Measurements from ENCODE around the gene KLHL29. TPM values are rescaled to one million over a fixed set of nuclear protein-coding genes. Genes with fewer than 3 reads are reported as not detected.

The KLHL29 gene
- total RNA-seq, 1 donor from 2014 or later = 3.8 TPM

DNA sequence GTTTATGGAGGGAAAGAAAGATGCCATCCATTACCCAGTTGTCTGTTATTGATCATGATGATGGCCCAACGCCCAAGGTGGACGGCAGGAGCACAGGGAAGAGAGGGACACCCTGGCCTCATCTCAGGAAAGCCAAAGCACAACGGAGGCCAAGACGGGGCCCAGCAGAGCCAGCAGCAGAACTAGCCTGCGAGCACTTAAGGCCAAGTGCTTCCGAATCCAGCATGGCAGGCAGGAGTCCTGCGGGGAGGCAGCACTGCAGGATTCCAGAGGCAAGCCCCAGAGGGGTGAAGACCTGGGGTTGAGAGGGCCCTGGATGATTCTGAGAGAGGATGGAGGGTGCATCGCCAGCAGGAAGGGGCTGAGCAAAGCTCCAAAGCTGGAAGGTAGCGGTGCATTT lies 28.3 kb upstream of the KLHL29 start:
- Mint-ChIP-seq H3K9me3 (no peaks in the 10 kb centered on the region), H3K4me3 (no peak overlapping the region), H3K4me1 (no peaks in the 10 kb centered on the region), H3K36me3 (ENCODE audit: low read depth) (no peaks in the 10 kb centered on the region), H3K27me3 (peaks cover 30% of the 10 kb centered on the region), H3K27ac (no peak overlapping the region)
- DNase-seq = no peak
- intact Hi-C loops (cut with micrococcal nuclease) = no loop called here

DNA sequence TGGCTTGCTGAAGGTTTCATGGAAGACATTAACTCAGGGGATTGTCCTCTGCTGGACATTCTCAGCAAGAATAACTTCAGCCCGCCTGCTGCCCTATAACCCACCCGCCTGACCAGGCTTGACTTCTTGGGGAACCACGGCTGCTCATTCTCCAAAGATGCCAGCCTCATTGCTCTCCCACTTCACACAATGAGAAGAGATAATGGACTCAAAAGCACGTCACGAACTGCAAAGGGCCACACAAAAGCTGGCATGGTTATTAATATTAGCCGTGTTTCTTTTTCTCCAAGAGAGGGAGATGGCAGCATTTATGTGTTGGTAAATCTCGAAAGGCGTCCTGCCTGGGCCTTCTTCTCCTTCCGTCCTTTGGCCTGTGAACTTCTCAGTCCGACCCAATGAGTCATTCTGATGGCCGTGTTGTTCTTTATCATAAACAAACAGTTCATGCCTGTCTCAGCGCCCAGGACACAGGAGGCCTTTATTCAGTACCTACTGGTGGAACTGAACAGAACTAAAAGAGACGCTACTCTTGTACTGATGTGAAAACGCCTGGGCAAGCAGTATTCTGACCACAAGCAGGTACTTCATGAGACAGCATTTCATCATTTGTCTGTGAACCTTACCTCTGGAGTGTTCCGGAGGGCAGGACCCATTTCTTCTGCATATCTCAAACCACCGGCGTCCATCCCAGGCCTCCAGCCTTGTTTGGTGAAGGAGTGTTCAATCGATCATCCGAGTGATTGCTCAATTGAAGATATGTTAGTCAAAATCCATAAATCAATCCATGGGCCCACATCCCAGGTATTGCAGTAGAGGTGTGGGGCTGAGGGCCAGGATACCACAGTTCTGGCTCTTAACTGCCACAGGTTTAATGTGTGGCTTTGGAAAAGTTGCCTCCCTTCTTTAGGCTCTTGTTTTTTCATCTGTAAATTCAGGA lies 25.1 kb upstream of the KLHL29 start:
- no peak for DNase-seq

DNA sequence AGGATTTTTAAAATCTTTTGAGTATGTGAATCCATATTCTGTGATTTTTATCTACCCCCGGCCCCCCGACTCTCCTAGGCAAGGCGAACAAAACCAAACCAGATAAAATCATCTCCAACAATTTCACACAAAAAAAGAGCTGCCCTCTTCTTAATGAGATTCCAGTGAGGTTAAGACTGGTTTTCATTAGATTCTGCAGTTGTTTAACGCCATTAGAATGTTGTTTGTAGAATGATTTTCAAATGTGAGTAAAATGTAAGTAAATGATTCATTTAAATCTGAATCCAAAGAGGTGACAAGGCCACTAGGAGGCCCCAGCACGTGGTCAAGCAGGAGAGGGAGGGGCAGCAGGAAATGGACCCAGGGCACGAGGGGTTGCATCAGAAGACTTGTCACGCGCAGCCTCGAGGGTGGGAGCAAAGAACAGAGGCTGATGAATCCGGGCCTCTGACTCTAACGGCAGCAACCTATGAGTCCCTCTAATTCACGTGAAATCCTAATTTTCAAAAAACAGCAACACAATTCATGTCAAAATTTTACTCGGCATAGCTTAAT lies 24.3 kb upstream of the KLHL29 start:
- no peak for DNase-seq
- intact Hi-C loops (cut with micrococcal nuclease) = no loop called here
- Mint-ChIP-seq H3K36me3 (ENCODE audit: low read depth) (no peaks in the 10 kb centered on the region), H3K4me1 (no peaks in the 10 kb centered on the region), H3K27ac (no peak overlapping the region), H3K4me3 (no peak overlapping the region), H3K27me3 (peaks cover 36% of the 10 kb centered on the region), H3K9me3 (no peaks in the 10 kb centered on the region)

More for the DNA sequence above, 25.1 kb upstream of the KLHL29 start:
- Mint-ChIP-seq H3K36me3 (ENCODE audit: low read depth) (no peaks in the 10 kb centered on the region), H3K27me3 (peaks cover 33% of the 10 kb centered on the region), H3K4me1 (no peaks in the 10 kb centered on the region), H3K27ac (no peak overlapping the region), H3K9me3 (no peaks in the 10 kb centered on the region), H3K4me3 (no peak overlapping the region)
- intact Hi-C loops (cut with micrococcal nuclease) = no loop called here

DNA sequence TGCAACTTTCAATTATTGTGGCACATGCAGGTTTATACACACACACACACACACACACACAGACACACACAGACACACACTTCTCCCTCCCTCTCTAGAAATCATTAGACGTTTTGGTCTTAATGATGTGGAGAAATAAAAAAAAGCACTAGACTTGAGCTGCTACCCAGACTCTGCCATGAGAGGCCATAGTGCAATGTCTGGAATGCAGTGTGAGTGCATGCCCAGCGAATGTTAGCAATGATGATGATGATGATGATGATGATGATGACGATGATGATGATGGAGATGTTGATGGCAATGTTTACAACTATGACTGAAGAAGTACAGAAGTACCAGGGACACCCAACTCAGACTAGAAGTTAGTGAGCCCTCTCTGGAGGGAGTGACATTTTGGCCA lies 23.8 kb upstream of the KLHL29 start:
- H3K27ac Mint-ChIP-seq = no peak overlapping the region
- no peaks in the 10 kb centered on the region for H3K4me1 Mint-ChIP-seq
- no peak for DNase-seq
- H3K9me3 Mint-ChIP-seq = no peaks in the 10 kb centered on the region
- intact Hi-C loops (cut with micrococcal nuclease) = no loop called here
- no peak overlapping the region for H3K4me3 Mint-ChIP-seq
- peaks cover 39% of the 10 kb centered on the region for H3K27me3 Mint-ChIP-seq
- H3K36me3 Mint-ChIP-seq (ENCODE audit: low read depth) = no peaks in the 10 kb centered on the region

DNA sequence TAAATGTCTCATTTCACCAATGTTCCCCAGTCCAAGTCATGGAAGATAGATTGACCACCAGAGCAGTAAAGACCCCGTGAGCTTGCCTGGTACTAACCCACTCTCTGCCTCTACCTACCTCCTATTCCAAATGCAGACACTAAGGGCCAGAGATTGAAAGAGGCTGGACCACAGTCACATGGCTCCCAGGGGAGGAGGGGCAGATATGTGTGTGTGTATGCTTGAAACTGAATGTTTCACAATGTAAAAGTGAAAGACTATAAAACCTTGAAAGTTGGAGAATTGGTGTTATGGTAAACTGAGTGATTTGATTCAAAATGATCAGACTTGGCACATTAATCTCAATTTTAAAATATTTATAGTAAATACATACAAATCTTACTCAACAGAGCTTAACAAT lies 21.7 kb upstream of the KLHL29 start:
- no peaks in the 10 kb centered on the region for H3K36me3 Mint-ChIP-seq (ENCODE audit: low read depth)
- DNase-seq = no peak
- no peak overlapping the region for H3K4me3 Mint-ChIP-seq
- H3K9me3 Mint-ChIP-seq = no peaks in the 10 kb centered on the region
- intact Hi-C loops (cut with micrococcal nuclease) = no loop called here
- H3K27ac Mint-ChIP-seq = no peak overlapping the region
- no peaks in the 10 kb centered on the region for H3K4me1 Mint-ChIP-seq
- peaks cover 48% of the 10 kb centered on the region for H3K27me3 Mint-ChIP-seq

DNA sequence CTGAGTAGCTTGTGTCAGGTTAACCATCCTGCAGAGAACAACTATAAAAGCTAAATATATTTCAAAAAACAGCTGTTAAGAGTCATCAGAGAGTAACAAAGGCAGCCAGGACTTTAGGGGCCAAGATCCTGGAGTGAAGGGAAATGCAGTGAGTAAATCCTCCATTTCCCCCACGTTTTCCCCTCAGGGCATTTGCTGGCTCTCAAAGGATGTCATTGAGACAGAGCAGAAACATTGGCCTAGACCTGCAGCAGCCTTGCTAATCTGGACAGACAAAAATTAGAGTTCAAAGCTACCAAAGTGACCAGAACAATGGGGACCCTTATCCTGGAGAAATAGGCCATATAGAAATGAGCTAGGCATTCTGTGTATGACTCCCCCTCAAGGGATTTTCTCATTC lies 21.1 kb upstream of the KLHL29 start:
- Mint-ChIP-seq H3K9me3 (no peaks in the 10 kb centered on the region), H3K4me1 (no peaks in the 10 kb centered on the region), H3K27me3 (peaks cover 45% of the 10 kb centered on the region), H3K4me3 (no peak overlapping the region), H3K27ac (no peak overlapping the region), H3K36me3 (ENCODE audit: low read depth) (no peaks in the 10 kb centered on the region)
- intact Hi-C loops (cut with micrococcal nuclease) = no loop called here
- no peak for DNase-seq

DNA sequence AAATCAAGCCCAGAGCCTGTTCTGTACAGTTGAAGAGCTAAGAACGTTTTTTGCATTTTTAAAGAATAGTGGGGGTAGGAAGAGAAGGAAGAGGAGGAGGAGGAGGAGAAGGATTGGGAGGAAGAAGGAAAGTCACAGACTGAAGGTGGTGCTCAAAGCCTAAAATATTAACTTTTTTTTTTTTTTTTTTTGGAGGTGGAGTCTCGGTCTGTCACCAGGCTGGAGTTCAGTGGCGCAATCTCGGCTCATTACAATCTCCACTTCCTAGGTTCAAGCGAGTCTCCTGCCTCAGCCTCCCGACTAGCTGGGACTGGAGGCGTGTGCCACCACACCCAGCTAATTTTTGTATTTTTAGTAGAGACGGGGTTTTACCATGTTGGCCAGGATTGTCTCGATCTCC lies 18.3 kb upstream of the KLHL29 start:
- no peaks in the 10 kb centered on the region for H3K36me3 Mint-ChIP-seq (ENCODE audit: low read depth)

DNA sequence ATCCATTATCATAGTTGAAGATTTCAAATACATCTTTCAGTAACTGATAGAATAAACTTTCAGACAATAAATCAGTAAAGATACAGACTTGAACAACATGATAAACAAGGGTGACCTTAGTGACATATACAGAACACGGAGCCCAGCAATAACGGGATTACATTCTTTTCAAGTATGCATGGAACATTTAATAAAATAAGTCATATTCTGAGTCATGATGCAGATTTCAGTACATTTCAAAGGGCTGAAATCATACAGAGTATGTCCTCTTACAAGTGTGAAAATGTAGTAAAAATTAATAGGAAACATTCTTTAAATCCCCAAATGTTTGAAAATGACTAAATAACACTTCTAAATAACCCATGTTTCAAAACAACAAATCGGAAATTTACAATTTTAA lies 17.2 kb upstream of the KLHL29 start:
- H3K27ac Mint-ChIP-seq = no peak overlapping the region
- no peaks in the 10 kb centered on the region for H3K9me3 Mint-ChIP-seq

More for the DNA sequence above, 18.3 kb upstream of the KLHL29 start:
- no peak overlapping the region for H3K27ac Mint-ChIP-seq
- no peaks in the 10 kb centered on the region for H3K9me3 Mint-ChIP-seq
- no peaks in the 10 kb centered on the region for H3K4me1 Mint-ChIP-seq
- no peak overlapping the region for H3K4me3 Mint-ChIP-seq
- intact Hi-C loops (cut with micrococcal nuclease) = loop anchor here (5.0 kb wide), 1 partner anchor 201 kb away; no protein-coding TSS in a partner anchor
- no peak for DNase-seq
- H3K27me3 Mint-ChIP-seq = peaks cover 48% of the 10 kb centered on the region

DNA sequence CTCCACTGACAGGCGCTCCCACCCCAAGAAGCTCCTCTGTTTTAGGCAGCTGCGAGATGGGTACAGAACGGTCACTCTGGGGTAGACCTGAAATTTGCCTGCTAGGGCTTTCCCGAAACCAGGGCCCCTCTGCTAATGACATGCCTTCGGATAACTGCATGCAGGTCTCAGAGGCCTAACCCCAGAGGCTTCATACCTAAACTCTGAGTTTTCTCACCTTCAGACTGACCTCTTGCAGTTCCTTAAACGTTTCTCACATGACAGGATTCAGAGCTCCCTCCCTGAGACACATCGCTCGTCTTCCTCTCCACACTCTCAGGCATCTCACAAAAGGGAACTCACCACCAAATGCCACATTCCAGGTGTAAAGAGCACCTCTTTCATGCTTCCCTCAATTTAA lies 11.3 kb upstream of the KLHL29 start:
- peaks cover 50% of the 10 kb centered on the region for H3K27me3 Mint-ChIP-seq
- no peak for DNase-seq
- H3K9me3 Mint-ChIP-seq = no peaks in the 10 kb centered on the region
- H3K36me3 Mint-ChIP-seq (ENCODE audit: low read depth) = no peaks in the 10 kb centered on the region
- intact Hi-C loops (cut with micrococcal nuclease) = no loop called here
- H3K4me1 Mint-ChIP-seq = peaks cover 3% of the 10 kb centered on the region
- no peak overlapping the region for H3K27ac Mint-ChIP-seq
- no peak overlapping the region for H3K4me3 Mint-ChIP-seq

More for the DNA sequence above, 17.2 kb upstream of the KLHL29 start:
- intact Hi-C loops (cut with micrococcal nuclease) = loop anchor here (5.0 kb wide), 1 partner anchor 200 kb away; no protein-coding TSS in a partner anchor
- no peak for DNase-seq
- Mint-ChIP-seq H3K27me3 (peaks cover 41% of the 10 kb centered on the region), H3K36me3 (ENCODE audit: low read depth) (no peaks in the 10 kb centered on the region), H3K4me3 (no peak overlapping the region), H3K4me1 (no peaks in the 10 kb centered on the region)

DNA sequence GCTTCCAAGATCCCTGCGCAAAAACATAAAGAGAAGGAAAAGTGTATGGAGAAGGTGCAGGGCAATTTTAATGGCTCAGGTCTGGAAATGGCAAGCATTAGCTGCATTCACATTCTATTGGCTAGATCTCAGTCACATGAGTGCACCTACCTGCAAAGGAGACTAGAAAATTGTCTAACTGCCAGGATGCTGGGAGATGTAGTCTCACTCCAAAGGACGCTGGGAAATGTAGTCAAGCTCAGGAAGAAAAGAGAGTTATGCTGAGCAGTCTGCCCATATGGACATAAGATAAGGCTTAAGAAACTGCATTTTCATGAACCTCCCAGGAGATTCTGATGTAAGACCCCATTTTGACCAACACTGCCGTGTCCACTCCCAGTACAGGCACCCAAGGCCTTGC lies 9.5 kb upstream of the KLHL29 start:
- intact Hi-C loops (cut with micrococcal nuclease) = no loop called here
- Mint-ChIP-seq H3K27me3 (peaks cover 50% of the 10 kb centered on the region), H3K4me1 (peaks cover 6% of the 10 kb centered on the region), H3K4me3 (no peak overlapping the region), H3K9me3 (no peaks in the 10 kb centered on the region), H3K27ac (no peak overlapping the region), H3K36me3 (ENCODE audit: low read depth) (no peaks in the 10 kb centered on the region)
- DNase-seq = no peak

DNA sequence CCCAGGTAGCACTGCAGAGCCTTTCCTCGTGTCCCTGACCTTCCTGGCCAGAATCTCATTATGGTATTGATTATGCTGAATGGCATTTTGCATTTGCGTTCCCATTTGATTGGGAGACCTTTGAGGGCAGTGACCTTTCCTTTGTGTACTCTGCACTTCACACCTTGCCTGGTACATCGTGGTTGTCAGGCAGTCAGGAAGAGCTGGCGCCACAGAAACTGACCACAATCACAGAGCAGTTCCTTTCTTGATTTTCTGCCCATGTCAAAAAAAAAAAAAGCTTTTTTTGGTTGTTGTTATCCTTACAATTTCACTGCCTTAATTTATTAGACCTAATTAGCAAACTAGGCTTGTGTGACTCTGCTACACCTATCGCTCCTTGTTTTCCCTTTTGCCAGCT lies 8.9 kb upstream of the KLHL29 start:
- Mint-ChIP-seq H3K9me3 (no peaks in the 10 kb centered on the region), H3K36me3 (ENCODE audit: low read depth) (no peaks in the 10 kb centered on the region), H3K27ac (no peak overlapping the region), H3K4me3 (no peak overlapping the region), H3K4me1 (peaks cover 13% of the 10 kb centered on the region), H3K27me3 (peaks cover 54% of the 10 kb centered on the region)
- DNase-seq = no peak
- intact Hi-C loops (cut with micrococcal nuclease) = no loop called here

DNA sequence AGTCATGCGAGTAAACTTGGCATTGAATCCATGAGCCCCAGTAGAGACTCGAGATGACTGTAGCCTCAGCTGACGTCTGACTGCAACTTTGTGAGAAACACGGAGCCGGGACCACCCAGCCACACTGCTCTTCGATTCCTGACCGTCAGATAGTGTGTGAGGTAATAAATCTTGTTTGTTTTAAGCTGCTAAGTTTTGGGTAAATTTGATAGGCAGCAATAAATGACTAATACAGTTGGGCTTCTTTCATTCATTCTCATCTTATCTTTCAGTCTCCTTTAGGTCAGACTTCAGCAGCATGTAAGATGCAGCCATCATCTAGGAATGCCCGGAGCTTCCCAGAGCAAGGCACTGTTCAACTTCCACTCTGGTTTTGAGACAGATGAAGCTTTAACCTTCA lies 8.0 kb upstream of the KLHL29 start:
- DNase-seq = no peak
- Mint-ChIP-seq H3K4me1 (peaks cover 18% of the 10 kb centered on the region), H3K27me3 (peaks cover 59% of the 10 kb centered on the region), H3K27ac (no peak overlapping the region), H3K9me3 (no peaks in the 10 kb centered on the region), H3K36me3 (ENCODE audit: low read depth) (no peaks in the 10 kb centered on the region), H3K4me3 (no peak overlapping the region)
- intact Hi-C loops (cut with micrococcal nuclease) = no loop called here

DNA sequence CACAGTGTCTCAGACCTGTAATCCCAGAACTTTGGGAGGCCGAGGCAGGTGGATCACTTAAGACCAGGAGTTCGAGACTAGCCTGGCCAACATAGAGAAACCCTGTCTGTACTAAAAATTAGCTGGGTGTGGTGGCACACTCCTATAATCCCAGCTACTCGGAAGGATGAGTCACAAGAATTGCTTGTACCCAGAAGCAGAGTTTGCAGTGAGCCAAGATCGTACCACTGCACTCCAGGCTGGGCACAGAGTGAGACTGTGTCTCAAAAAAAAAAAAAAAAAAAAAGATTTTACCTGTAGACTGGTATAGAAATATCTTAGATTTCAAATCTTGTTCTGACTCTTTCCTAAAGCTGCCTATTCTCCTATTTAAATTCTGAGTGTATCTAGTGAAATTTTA lies 7.2 kb upstream of the KLHL29 start:
- Mint-ChIP-seq H3K27ac (no peak overlapping the region), H3K9me3 (no peaks in the 10 kb centered on the region), H3K27me3 (peaks cover 66% of the 10 kb centered on the region), H3K4me1 (peaks cover 18% of the 10 kb centered on the region), H3K4me3 (no peak overlapping the region), H3K36me3 (ENCODE audit: low read depth) (no peaks in the 10 kb centered on the region)
- intact Hi-C loops (cut with micrococcal nuclease) = no loop called here
- no peak for DNase-seq

DNA sequence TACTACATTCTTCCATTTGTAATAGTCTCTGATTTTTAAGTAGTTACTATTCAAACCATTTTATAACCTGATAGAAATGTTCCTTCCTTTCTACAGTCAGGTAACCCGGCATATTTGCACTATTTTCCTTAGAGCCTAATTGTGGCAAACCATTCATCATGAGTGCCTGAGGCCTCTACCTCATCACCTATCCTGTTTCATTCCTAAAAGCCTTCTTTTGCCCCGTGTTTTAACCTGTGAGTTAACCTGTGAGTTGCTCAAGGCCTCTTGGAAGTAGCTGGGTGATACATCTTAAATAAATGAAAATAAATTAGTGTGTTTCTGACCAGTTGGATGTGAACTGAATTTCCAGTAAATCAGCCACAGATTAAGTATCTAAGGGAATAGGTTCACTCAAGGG lies 6.5 kb upstream of the KLHL29 start:
- Mint-ChIP-seq H3K36me3 (ENCODE audit: low read depth) (no peaks in the 10 kb centered on the region), H3K27me3 (peaks cover 70% of the 10 kb centered on the region), H3K9me3 (no peaks in the 10 kb centered on the region), H3K27ac (no peak overlapping the region), H3K4me1 (peaks cover 18% of the 10 kb centered on the region), H3K4me3 (no peak overlapping the region)
- no peak for DNase-seq
- intact Hi-C loops (cut with micrococcal nuclease) = no loop called here

Data from activated CD4-positive, alpha-beta T cell treated with anti-CD3 and anti-CD28 coated beads, Interleukin-2, amount 10 ng/mL, durations not matched to agents 24 days and 14 days (primary cell).